HG03097 (cell line): Measurements from ENCODE around the gene SCAI.
"Not testable (repeated sequence)": the region's sequence is repeated elsewhere in the genome, so short reads cannot be mapped to it uniquely, and the experiment has no call there.

Experiments
- ATAC-seq: cut with Tn5 transposase; IDR thresholded peaks from one replicate; pipeline ENCODE4 v1.9.1; 2021; ENCODE audit not compliant: unreplicated experiment, low FRiP score

The SCAI gene

DNA sequence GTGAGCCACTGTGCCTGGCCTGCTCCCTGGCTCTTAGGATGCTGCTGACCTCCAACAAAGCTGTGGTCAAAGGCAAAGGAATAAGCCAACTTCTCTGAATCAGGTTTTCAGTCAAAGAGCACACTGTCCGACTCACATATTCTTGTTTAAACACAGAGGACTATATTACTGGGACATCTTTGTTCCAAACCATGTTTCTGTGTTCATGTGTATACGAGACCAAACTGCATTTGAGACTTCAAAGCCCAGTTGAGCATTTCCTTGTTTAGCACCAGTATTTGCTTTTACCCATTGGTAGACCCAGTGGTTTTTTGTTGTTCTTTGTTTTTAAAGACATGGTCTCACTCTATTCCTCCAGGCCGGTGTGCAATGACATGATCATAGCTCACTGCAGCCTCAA lies 100.2 kb downstream of the SCAI start:
- no peak for ATAC-seq

DNA sequence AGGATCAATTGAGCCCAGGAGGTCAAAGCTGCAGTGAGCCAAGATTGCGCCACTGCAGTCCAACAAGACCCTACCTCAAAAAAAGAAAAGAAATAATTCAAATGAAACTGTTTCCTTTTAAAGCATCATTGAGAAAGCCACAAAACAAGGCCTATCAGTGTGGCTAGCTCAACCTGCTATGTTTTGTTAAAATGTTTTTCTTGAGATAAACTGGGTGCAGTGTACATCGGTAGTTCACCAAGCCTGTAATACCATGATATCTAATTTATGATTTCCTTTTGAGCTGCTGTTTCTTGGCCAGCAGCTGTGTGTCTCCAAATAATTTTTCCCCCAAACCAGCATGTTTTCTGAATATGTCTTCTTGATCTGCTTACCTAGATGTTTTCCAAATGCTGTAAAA lies 105.2 kb downstream of the SCAI start:
- no peak for ATAC-seq

GRCh38 chr9:125028041-125028440 lies 115.3 kb downstream of the SCAI start:
- no peak for ATAC-seq

DNA sequence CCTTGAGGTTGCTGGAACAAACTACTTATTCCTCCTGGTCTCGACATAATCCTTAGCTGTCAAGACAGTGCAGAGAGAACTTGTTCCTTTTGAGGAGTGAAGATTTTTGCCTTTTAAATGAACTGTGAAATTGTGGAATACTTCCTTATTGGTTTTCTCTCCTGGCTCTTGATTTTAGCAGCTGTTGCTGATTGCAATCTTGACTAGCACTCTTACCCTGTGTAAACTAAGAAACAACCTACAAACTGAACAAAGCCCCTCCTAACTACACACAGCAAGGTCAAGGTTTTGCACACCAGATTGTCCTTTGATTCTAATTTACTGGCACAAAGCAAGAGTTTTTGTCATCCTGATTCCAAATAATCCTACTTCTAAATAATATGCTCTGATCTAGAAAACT lies 118.4 kb downstream of the SCAI start:
- no peak for ATAC-seq

GRCh38 chr9:125021069-125021468 lies 122.3 kb downstream of the SCAI start:
- ATAC-seq = no peak

GRCh38 chr9:125015655-125016054 lies 127.7 kb downstream of the SCAI start:
- ATAC-seq = not testable (repeated sequence)

GRCh38 chr9:125012013-125012412 lies 131.3 kb downstream of the SCAI start:
- ATAC-seq = not testable (repeated sequence)

DNA sequence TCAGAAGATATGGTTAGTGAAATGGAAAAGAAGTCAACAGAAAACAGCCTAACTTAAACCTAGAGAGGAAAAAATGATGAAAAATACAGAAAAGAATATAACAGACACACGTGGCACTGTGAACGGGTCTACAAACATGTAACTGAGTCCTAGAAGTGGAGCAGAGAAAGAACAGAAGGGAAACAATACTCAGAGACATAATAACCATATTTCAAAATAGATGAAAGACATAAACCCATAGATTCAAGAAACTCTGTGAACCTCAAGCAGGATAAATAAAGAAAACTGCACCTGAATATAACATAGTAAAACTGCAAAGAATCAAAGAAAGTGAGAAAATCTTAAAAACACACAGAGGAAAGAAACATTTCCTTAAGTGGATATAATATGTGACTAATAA lies 134.7 kb downstream of the SCAI start:
- ATAC-seq = no peak

- no peak for ATAC-seq
Observed at GRCh38 chr9:125003332-125003731, 140.0 kb downstream of the SCAI start.

DNA sequence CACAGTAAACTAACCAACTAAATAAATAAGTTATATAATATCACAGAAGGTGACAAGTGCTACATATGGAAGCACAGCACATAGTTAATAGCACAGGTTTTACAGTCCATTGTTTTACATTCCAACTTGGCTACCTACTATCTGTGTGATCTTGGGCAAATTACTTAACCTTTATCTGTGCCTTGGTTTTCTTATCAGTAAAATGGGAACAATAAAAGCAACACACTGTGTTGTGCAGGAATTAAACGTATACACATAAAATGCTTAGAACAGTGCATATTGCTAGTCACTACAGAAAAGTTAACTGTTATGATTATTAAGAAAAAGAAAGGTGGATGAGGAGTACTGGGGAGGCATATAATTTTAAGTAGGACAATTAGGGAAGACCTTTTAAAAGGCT lies 159.6 kb downstream of the SCAI start:
- ATAC-seq = no peak

- ATAC-seq = no peak
Observed at GRCh38 chr9:124980431-124980830, 162.9 kb downstream of the SCAI start.

- ATAC-seq = no peak
Observed at GRCh38 chr9:124975131-124975530, 168.2 kb downstream of the SCAI start.

GRCh38 chr9:124973807-124974206 lies 169.5 kb downstream of the SCAI start:
- ATAC-seq = no peak

DNA sequence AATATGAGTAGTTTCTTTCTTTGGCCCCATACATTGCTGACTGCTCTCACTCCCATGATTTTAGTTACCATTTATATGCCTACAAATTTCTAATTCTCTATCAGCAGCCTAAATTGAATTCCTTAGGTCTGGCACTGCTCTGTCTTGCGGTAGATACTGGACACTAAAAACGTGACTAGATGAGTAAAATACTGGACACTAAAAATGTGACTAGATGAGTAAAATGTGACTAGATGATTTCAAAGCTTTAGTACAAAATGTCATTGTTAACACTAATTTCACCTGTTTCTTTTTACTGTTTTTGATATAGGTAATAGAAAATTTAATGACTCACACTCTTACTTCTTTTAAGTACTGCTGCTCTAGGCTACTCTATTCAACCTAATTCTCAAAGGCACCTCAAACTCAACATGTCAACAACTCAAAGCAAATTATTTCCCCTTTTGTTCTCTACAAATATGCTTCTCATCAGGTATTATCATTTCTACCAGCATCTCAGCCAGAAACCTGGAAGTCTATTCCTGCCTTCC lies 171.0 kb downstream of the SCAI start:
- ATAC-seq = no peak

DNA sequence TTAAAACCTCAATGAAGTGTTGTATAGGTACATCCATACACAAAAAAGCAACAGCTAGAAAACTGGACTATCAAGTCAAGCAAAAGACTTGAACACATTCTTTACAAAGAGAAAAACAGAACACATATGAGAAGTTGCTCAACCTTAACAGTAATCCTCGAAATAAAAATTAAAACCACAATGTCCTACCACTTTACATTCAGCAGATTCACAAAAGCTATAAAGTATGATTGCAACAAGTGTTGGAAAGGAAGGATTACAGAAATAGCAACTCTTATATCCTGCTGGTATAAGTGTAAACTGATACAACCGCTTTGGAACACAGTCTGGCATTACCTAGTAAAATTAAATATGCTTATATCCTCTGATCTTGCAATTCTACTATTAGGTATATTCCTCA lies 173.9 kb downstream of the SCAI start:
- ATAC-seq = no peak

GRCh38 chr9:124968238-124968637 lies 175.1 kb downstream of the SCAI start:
- no peak for ATAC-seq

DNA sequence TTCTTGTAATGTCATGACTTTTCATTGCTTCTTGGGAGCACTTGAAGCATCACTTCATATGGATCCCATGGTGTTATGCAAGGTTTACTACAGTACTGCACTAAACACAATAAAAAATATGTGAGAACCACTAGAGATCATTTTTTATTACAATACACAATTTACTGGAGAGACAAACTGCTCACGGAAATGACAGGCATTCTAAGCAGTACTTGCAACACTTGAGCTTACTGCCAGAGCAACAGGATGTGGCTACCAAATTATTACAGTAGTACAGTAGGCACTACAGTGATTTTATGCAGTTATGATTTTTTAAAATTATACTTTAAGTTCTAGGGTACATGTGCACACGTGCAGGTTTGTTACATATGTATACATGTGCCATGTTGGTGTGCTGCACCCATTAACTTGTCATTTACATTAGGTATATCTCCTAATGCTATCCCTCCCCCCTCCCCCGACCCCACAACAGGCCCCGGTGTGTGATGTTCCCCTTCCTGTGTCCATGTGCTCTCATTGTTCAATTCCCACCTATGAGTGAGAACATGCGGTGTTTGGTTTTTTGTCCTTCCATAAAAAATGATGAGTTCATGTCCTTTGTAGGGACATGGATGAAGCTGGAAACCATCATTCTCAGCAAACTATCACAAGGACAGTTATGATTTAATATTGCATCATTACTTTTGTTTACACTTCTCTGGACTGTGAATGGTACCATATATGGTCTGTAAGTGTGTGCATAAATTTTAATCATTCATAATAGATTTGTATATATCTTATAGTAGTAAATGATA lies 177.4 kb downstream of the SCAI start:
- not testable (repeated sequence) for ATAC-seq

- no peak for ATAC-seq
Observed at GRCh38 chr9:124964604-124965003, 178.7 kb downstream of the SCAI start.

GRCh38 chr9:124964056-124964455 lies 179.3 kb downstream of the SCAI start:
- ATAC-seq = no peak

DNA sequence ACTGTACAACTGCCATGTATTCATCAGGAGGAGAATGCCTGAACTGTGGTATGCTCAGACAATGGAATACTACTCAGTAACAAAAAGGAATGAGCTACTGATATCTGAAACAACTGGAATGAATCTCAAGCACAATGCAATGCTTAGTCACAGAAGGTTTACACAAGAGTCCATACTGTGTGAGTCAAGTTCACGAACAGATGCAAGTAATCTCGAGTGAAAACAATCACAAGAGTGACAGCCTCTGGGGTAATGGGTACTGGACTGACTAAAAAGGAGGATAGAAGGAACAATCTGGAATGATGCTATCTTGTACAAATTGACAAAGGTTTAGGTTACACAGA lies 182.9 kb downstream of the SCAI start:
- no peak for ATAC-seq

GRCh38 chr9:124959671-124960408 lies 183.5 kb downstream of the SCAI start:
- not testable (repeated sequence) for ATAC-seq

DNA sequence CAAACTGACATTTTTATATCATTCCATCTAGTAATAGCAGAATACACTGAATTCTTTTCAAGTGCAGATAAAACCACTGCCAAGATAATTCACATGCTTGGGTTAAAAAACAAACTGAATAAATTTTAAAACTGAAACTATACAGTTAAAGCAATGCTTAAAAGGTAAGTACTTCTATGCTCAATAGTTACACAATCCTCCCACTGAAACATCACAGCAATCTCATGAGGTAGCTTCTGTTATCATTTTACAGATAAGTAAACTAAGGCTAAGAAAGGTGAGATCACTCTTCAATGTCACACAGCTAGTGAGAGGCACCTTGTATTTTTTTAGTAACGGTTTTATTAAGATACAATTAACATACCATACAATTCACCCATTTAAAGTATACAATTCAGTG lies 189.1 kb downstream of the SCAI start:
- ATAC-seq = no peak
